SU-DHL-6 (cell line): Measurements from ENCODE around the gene CNTN5.

Experiments
- CTCF ChIP-seq: fragments of 200-600 bp; sonication (generic); IDR thresholded peaks from one replicate; pipeline ENCODE4 v1.5.1; 2017; ENCODE audit warnings: antibody characterized with exemption, mild to moderate bottlenecking, low read length, moderate library complexity; ENCODE audit not compliant: insufficient read depth, poor library complexity, severe bottlenecking
- EZH2phosphoT487 ChIP-seq: fragments of 200-600 bp; sonication (generic), shearing (Covaris generic); conservative IDR thresholded peaks from 2 replicates; pipeline ENCODE4 v1.6.1; 2018; ENCODE audit warnings: mild to moderate bottlenecking, antibody characterized with exemption, low read length, moderate library complexity, mixed read lengths

- no peak for TF ChIP-seq CTCF
- no peak for TF ChIP-seq EZH2phosphoT487
Observed at GRCh38 chr11:99200720-99201119, 180.0 kb downstream of the CNTN5 start.
